ENCODE measurements around the gene MPHOSPH9. TPM values are rescaled to one million over a fixed set of nuclear protein-coding genes. Genes with fewer than 3 reads are reported as not detected.

Gene MPHOSPH9
- total RNA-seq, 2 experiments from 2014 or later, result 148 to 149 TPM

DNA sequence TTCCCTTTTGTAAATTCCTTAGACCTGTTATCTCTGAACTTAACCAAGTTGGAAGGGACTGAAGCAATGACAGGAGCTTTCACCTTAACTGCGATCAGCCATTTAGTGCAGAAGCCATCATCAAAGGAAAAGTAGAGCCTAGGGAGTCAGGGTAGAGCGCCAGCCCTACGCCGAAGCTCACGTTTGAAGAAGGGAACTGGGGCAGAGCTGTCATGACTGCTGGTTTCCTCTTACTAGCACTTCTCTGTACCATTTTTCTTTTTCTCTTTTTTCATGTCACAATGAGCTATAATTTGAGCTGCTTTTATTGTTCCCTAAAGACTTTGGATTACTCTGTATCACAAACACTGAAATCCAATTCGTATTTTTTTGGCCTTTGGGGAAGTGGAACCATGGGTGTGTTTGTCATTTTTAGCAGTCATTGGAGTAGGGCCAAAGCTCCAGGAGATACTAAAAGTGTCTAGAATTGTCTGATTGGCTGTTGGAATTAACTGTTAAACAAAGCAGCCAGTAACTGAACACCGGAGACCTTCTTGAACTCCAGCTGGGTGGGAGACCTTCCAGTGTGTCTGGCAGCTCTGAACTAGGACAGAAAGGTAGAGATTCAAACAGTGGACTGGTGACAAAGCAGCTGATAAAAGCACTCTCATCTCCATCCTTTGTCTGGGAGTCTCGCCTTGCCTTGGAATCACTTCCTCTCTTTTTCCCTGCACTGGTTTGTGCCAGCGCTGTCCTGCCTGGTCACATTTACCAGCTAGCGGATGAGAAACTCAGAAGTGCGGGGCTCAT lies 9.4 kb upstream of the MPHOSPH9 start:
- Mint-ChIP-seq H3K27ac (peak overlapping the region; percentile 73), H3K4me1 (ENCODE audit: low read depth) (peaks cover 48% of the 10 kb centered on the region), H3K4me3 (no peak overlapping the region), H3K9me3 (ENCODE audit: insufficient read depth) (no peaks in the 10 kb centered on the region), H3K27me3 (ENCODE audit: low read depth) (no peaks in the 10 kb centered on the region), H3K36me3 (ENCODE audit: low read depth) (peaks cover 46% of the 10 kb centered on the region)
- DNase-seq (no peak), ATAC-seq (no peak)
- POLR2A ChIA-PET, result interaction anchor here (0.7 to 3.3 kb wide), 3 partner anchors 9 to 267 kb away, joined by 3 to 21 read pairs (median 4); partner anchors contain the start of genes MPHOSPH9, MTRFR and OGFOD2
- CTCF ChIA-PET, result interaction anchor here (1.0 to 3.5 kb wide), 8 partner anchors 10 to 448 kb away, joined by 3 to 24 read pairs (median 3); partner anchors contain the start of genes MPHOSPH9 and MTRFR

GRCh38 chr12:123238961-123239360 lies 6.0 kb upstream of the MPHOSPH9 start:
- Mint-ChIP-seq H3K36me3 (ENCODE audit: low read depth) (peaks cover 50% of the 10 kb centered on the region), H3K27ac (no peak overlapping the region), H3K27me3 (ENCODE audit: low read depth) (no peaks in the 10 kb centered on the region), H3K4me1 (ENCODE audit: low read depth) (peaks cover 61% of the 10 kb centered on the region), H3K4me3 (no peak overlapping the region), H3K9me3 (ENCODE audit: insufficient read depth) (no peaks in the 10 kb centered on the region)
- DNase-seq (no peak), ATAC-seq (no peak)
- POLR2A ChIA-PET, result interaction anchor here (1.1 to 2.2 kb wide), 2 partner anchors 16 to 269 kb away, joined by 3 to 10 read pairs; no protein-coding TSS in a partner anchor
- CTCF ChIA-PET, result interaction anchor here (0.8 to 3.4 kb wide), 37 partner anchors 9 to 380 kb away, joined by 3 to 80 read pairs (median 6); partner anchors contain the start of genes ABCB9, OGFOD2 and TMED2

- H3K4me1 Mint-ChIP-seq (ENCODE audit: low read depth), result peaks cover 59% of the 10 kb centered on the region
- POLR2A ChIA-PET, result interaction anchor here (0.8 to 2.2 kb wide), 6 partner anchors 15 to 268 kb away, joined by 3 to 10 read pairs (median 3); partner anchors contain the start of genes ARL6IP4, OGFOD2 and SBNO1
Observed at GRCh38 chr12:123238330-123238682, 5.4 kb upstream of the MPHOSPH9 start.

DNA sequence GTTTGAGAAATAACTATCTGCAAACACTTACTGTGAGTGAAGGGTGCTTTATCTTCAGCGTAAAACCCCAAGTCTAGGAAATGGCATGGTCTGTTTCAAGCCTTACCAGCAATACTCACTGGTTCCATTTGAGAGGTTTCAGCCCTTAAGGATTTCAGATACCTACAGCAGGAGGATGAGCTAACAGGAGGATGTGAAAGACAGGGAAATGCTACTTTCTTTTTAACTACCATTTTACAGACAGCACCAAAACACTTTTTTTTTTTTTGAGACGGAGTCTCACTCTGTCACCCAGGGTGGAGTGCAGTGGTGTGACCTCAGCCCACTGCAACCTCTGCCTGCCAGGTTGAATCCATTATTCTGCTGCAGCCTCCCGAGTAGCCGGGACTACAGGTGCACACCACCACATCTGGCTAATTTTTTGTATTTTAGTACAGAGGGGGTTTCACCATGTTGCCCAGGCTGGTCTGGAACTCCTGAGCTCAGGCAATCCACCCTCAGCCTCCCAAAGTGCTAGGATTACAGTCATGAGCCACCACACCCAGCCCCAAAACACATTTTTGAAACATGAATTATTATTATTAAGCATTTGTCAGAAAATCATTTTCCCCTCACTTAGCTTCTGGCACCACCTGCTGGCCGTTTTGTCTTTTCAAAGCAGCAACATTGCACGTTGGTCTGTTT lies 4.8 kb upstream of the MPHOSPH9 start:
- H3K4me3 Mint-ChIP-seq, result peak overlapping the region; percentile 59
- no peaks in the 10 kb centered on the region for H3K9me3 Mint-ChIP-seq (ENCODE audit: insufficient read depth)
- peak overlapping the region; percentile 91 for H3K27ac Mint-ChIP-seq
- DNase-seq (peak; percentile 83), ATAC-seq (no peak)
- ChIA-PET POLR2A (interaction anchor here (0.6 to 2.2 kb wide), 7 partner anchors 14 to 268 kb away, joined by 3 to 10 read pairs (median 3); partner anchors contain the start of genes ARL6IP4, OGFOD2 and SBNO1), CTCF (interaction anchor here (0.6 to 3.4 kb wide), 69 partner anchors 10 to 381 kb away, joined by 3 to 80 read pairs (median 4); partner anchors contain the start of genes ABCB9, ARL6IP4, OGFOD2 and TMED2)
- H3K4me1 Mint-ChIP-seq (ENCODE audit: low read depth), result peaks cover 58% of the 10 kb centered on the region
- peaks cover 57% of the 10 kb centered on the region for H3K36me3 Mint-ChIP-seq (ENCODE audit: low read depth)
- H3K27me3 Mint-ChIP-seq (ENCODE audit: low read depth), result no peaks in the 10 kb centered on the region

More at GRCh38 chr12:123238330-123238682, 5.4 kb upstream of the MPHOSPH9 start:
- Mint-ChIP-seq H3K4me3 (no peak overlapping the region), H3K36me3 (ENCODE audit: low read depth) (peaks cover 52% of the 10 kb centered on the region), H3K27ac (peak overlapping the region; percentile 91), H3K9me3 (ENCODE audit: insufficient read depth) (no peaks in the 10 kb centered on the region), H3K27me3 (ENCODE audit: low read depth) (no peaks in the 10 kb centered on the region)
- CTCF ChIA-PET, result interaction anchor here (0.7 to 3.4 kb wide), 62 partner anchors 10 to 380 kb away, joined by 3 to 80 read pairs (median 5); partner anchors contain the start of genes ABCB9, ARL6IP4, OGFOD2 and TMED2
- ATAC-seq (no peak), DNase-seq (no peak)

DNA sequence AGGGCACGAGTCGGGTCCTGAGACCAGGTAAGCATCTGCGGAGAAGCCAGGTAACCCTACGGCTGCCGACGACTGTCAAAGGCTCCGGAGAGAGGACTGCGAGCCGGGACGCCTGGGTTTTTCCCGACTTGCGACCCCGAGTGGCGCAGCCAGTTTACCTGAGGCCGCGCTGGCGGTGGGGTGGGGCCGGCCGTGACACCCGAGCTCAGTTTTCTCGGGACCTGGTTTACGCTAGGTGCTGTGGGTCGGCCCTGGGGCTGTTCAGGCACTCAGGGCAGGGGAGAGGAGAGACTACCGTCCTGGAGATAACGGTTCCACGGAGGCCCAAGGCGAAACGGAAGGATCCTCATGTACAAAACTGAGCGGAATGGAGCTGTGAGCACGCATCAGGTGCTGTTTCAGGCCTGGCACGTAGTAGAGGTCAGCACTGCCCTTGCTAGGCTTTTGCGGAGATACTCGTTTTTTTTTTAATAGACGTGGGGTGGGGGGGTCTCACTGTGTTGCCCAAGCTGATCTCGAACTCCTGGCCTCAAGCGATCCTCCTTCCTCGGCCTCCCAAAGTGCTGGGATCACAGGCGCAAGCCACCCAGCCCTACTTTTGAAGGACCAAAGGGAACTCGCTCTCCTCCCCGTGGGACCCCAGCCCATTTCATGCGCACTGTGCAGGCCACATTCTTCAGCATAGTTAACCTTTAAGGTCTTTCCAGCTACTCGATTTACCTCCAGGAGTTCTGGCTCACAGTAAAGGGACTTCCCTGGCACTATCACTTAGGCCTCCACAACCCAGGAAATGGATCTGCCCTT lies 766 bp upstream of the MPHOSPH9 start:
- Mint-ChIP-seq H3K27me3 (ENCODE audit: low read depth) (no peaks in the 10 kb centered on the region), H3K9me3 (ENCODE audit: insufficient read depth) (no peaks in the 10 kb centered on the region), H3K4me3 (peak overlapping the region; percentile 97), H3K4me1 (ENCODE audit: low read depth) (peaks cover 66% of the 10 kb centered on the region), H3K36me3 (ENCODE audit: low read depth) (peaks cover 53% of the 10 kb centered on the region), H3K27ac (peak overlapping the region; percentile 97)
- DNase-seq, result peak; percentile 33
- POLR2A ChIA-PET, result interaction anchor here (0.6 to 3.2 kb wide), 33 partner anchors 9 to 734 kb away, joined by 3 to 80 read pairs (median 7); partner anchors contain the start of genes DDX55, KMT5A, KNTC1 and OGFOD2
- ATAC-seq, result peak; percentile 24
- CTCF ChIA-PET, result interaction anchor here (0.6 to 5.4 kb wide), 12 partner anchors 8 to 348 kb away, joined by 3 to 34 read pairs (median 6); partner anchors contain the start of gene ARL6IP4

- ATAC-seq, result no peak
- POLR2A ChIA-PET, result interaction anchor here (0.5 to 3.2 kb wide), 51 partner anchors 9 to 966 kb away, joined by 3 to 80 read pairs (median 4); partner anchors contain the start of genes ATP6V0A2, DDX55, KMT5A and KNTC1
- Mint-ChIP-seq H3K36me3 (ENCODE audit: low read depth) (peaks cover 56% of the 10 kb centered on the region), H3K4me3 (peak overlapping the region; percentile 97), H3K4me1 (ENCODE audit: low read depth) (peaks cover 65% of the 10 kb centered on the region), H3K27me3 (ENCODE audit: low read depth) (no peaks in the 10 kb centered on the region), H3K9me3 (ENCODE audit: insufficient read depth) (no peaks in the 10 kb centered on the region), H3K27ac (peak overlapping the region; percentile 97)
- CTCF ChIA-PET, result interaction anchor here (1.0 to 5.4 kb wide), 14 partner anchors 8 to 439 kb away, joined by 3 to 34 read pairs (median 6); partner anchors contain the start of genes ARL6IP4 and KMT5A
- no peak for DNase-seq
Observed at GRCh38 chr12:123232472-123232806, 502 bp downstream of the MPHOSPH9 start.

- Mint-ChIP-seq H3K36me3 (ENCODE audit: low read depth) (peaks cover 55% of the 10 kb centered on the region), H3K27ac (peak overlapping the region; percentile 97), H3K9me3 (ENCODE audit: insufficient read depth) (no peaks in the 10 kb centered on the region), H3K4me3 (peak overlapping the region; percentile 97), H3K4me1 (ENCODE audit: low read depth) (peaks cover 62% of the 10 kb centered on the region), H3K27me3 (ENCODE audit: low read depth) (no peaks in the 10 kb centered on the region)
- no peak for ATAC-seq
- ChIA-PET POLR2A (interaction anchor here (0.7 to 3.2 kb wide), 24 partner anchors 8 to 707 kb away, joined by 3 to 80 read pairs (median 7); partner anchors contain the start of genes KMT5A, OGFOD2 and SBNO1), CTCF (interaction anchor here (1.0 to 5.4 kb wide), 6 partner anchors 9 to 438 kb away, joined by 3 to 34 read pairs (median 15); partner anchors contain the start of gene ARL6IP4)
- DNase-seq, result no peak
Observed at GRCh38 chr12:123231931-123232330, 1.0 kb downstream of the MPHOSPH9 start.

DNA sequence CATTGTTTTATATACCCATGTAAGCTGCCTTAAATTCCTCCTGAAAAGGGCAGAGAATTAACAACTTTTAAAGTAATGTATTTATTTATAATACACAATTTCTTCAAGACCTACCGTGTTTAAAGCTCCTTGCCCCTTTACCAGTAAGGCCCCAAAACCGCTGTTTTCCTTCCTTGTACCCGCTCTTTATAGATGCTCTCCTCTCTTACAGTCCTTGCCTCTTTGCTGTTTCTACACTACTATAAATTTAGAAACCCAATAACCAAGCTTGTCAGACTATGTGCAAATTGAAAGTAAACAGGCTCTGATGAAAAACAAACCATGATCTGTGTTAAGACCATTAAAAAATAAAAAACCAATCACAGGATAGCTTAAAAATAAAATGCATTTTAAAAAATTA lies 3.9 kb downstream of the MPHOSPH9 start:
- peaks cover 59% of the 10 kb centered on the region for H3K4me1 Mint-ChIP-seq (ENCODE audit: low read depth)

DNA sequence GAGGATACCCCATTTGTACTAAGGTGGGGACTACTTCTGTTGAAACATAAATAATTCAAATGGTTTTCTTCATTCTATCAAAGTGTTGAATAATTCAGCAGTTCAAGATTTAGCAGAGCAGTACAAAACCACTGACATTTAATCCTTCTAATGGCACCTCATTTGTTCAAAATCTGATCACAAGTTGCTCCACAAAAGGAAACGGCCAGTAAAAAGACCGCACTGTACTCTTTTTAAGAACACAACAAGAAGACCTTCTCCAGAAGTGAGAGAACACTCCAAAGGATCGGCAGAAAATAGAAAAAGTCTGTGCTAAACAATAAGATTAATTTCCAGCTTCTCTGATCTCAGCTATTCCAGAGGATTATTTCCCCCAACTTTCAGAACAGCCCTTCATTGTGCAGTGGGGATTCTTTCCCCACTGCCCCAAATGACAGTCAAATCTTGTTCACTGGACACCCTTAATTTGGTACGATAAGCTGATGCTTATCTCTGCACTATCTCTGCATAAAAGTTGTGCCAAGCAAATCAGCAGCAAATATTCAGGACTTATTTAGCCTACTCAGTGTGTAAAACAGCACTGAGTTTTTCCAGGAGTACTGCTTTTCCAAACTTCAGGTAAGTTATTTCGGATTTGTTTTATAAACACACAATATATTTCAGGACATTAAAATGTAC lies 5.2 kb downstream of the MPHOSPH9 start:
- H3K36me3 Mint-ChIP-seq (ENCODE audit: low read depth), result peaks cover 51% of the 10 kb centered on the region
- peak overlapping the region; percentile 36 for H3K4me3 Mint-ChIP-seq
- ATAC-seq (no peak), DNase-seq (no peak)
- ChIA-PET CTCF (interaction anchor here (1.9 to 6.0 kb wide), 2 partner anchors 11 to 354 kb away, joined by 4 to 80 read pairs; no protein-coding TSS in a partner anchor), POLR2A (no interaction called here)
- H3K9me3 Mint-ChIP-seq (ENCODE audit: insufficient read depth), result no peaks in the 10 kb centered on the region
- no peaks in the 10 kb centered on the region for H3K27me3 Mint-ChIP-seq (ENCODE audit: low read depth)
- H3K4me1 Mint-ChIP-seq (ENCODE audit: low read depth), result peaks cover 69% of the 10 kb centered on the region
- peak overlapping the region; percentile 55 for H3K27ac Mint-ChIP-seq

More for the DNA sequence above, 3.9 kb downstream of the MPHOSPH9 start:
- Mint-ChIP-seq H3K9me3 (ENCODE audit: insufficient read depth) (no peaks in the 10 kb centered on the region), H3K27ac (peak overlapping the region; percentile 83), H3K36me3 (ENCODE audit: low read depth) (peaks cover 54% of the 10 kb centered on the region), H3K27me3 (ENCODE audit: low read depth) (no peaks in the 10 kb centered on the region), H3K4me3 (peak overlapping the region; percentile 70)
- ATAC-seq, result no peak
- CTCF ChIA-PET, result interaction anchor here (0.7 to 6.0 kb wide), 6 partner anchors 10 to 435 kb away, joined by 3 to 80 read pairs (median 4); partner anchors contain the start of gene SBNO1
- POLR2A ChIA-PET, result interaction anchor here (0.6 to 1.2 kb wide), 5 partner anchors 28 to 155 kb away, joined by 3 to 5 read pairs (median 3); partner anchors contain the start of gene KMT5A
- DNase-seq, result peak; percentile 38

- no peaks in the 10 kb centered on the region for H3K27me3 Mint-ChIP-seq (ENCODE audit: low read depth)
- ATAC-seq (no peak), DNase-seq (no peak)
- no peak overlapping the region for H3K27ac Mint-ChIP-seq
- peaks cover 62% of the 10 kb centered on the region for H3K36me3 Mint-ChIP-seq (ENCODE audit: low read depth)
- H3K9me3 Mint-ChIP-seq (ENCODE audit: insufficient read depth), result no peaks in the 10 kb centered on the region
- no peak overlapping the region for H3K4me3 Mint-ChIP-seq
- H3K4me1 Mint-ChIP-seq (ENCODE audit: low read depth), result peaks cover 64% of the 10 kb centered on the region
- ChIA-PET CTCF (interaction anchor here (1.0 to 6.0 kb wide), 5 partner anchors 8 to 356 kb away, joined by 3 to 80 read pairs (median 5); partner anchors contain the start of genes MPHOSPH9 and MTRFR), POLR2A (interaction anchor here (0.6 to 3.5 kb wide), 3 partner anchors 7 to 182 kb away, joined by 3 to 80 read pairs (median 5); partner anchors contain the start of genes MPHOSPH9 and MTRFR)
Observed at GRCh38 chr12:123225443-123225842, 7.5 kb downstream of the MPHOSPH9 start.
